ENCODE measurements around the gene ADAM8. TPM values are rescaled to one million over a fixed set of nuclear protein-coding genes. Genes with fewer than 3 reads are reported as not detected.
A peak's percentile ranks its signal among the peaks of the same experiment; 100 is the strongest.

The ADAM8 gene
- total and polyA plus RNA-seq, 2 of the 4 experiments (the other 2 are of a cell fraction) = under 0.01 to 0.74 TPM

DNA sequence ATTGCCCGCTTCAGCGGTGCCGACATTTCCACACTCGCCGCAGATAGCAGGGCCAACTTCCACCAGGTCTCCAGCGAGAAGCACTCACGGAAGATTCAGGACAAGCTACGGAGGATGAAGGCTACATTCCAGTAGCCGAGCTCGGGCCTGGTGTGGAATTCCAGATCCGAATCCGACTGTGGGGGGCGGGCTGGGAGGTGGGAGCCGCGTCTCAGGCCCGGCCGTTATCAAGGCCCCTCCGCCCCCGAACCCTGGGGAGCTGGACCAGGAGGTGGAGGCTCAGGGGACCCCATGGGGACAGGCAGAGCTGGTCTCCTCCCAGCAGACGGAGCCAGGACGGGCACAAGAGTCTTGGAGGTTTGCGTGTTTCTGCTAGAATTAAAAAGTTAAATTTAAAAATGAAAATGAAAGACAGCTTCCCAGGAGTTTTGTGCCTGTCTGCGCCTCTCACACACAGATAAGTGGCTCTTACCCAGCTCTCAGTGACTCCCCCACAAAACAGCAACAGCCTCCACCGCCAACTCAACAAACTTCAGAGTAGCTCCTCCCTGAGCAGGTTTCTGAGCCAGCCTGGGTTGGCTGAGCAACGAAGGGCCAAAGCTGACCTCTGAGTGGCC lies 51.8 kb downstream of the ADAM8 start:
- no peak overlapping the region for H3K14ac ChIP-seq (replicated peaks; ENCODE audit: low read depth, low read length)
- H3K36me3 ChIP-seq (ENCODE audit: control insufficient read depth, insufficient read depth, low read length) = no peaks in the 10 kb centered on the region
- in situ Hi-C loops (cut with MboI; ENCODE audit: low sequenced_read_pairs) = no loop called here
- H3K4me1 ChIP-seq (ENCODE audit: control insufficient read depth, insufficient read depth, low read length) = no peaks in the 10 kb centered on the region
- no peak overlapping the region for H4K5ac ChIP-seq (ENCODE audit: low read depth, low read length)
- no peak overlapping the region for H2BK15ac ChIP-seq (ENCODE audit: low read depth, low read length)
- intact Hi-C loops (cut with micrococcal nuclease) = no loop called here
- H3K9ac ChIP-seq (ENCODE audit: low read depth, low read length) = no peak overlapping the region
- no peak overlapping the region for H3K27ac ChIP-seq (ENCODE audit: insufficient read depth, low read length)
- H3K4me2 ChIP-seq (ENCODE audit: low read depth, low read length) = no peak overlapping the region
- no peak overlapping the region for H2BK120ac ChIP-seq (ENCODE audit: low read depth, low read length)
- TF ChIP-seq FOS (IDR thresholded peaks at IDR 0.05; ENCODE audit: low read depth, low read length) (no peak), NFE2L2 (IDR thresholded peaks at IDR 0.05; ENCODE audit: low read depth, low read length) (no peak), BHLHE40 (IDR thresholded peaks at IDR 0.05; ENCODE audit: low read depth, low read length) (no peak), RCOR1 (IDR thresholded peaks at IDR 0.05; ENCODE audit: insufficient replicate concordance, low read length) (no peak), MXI1 (IDR thresholded peaks at IDR 0.05; ENCODE audit: borderline replicate concordance, low read depth, low read length) (no peak), MAFK (IDR thresholded peaks at IDR 0.05; ENCODE audit: low read depth, low read length) (no peak)
- TF ChIP-seq, protein P1, sequence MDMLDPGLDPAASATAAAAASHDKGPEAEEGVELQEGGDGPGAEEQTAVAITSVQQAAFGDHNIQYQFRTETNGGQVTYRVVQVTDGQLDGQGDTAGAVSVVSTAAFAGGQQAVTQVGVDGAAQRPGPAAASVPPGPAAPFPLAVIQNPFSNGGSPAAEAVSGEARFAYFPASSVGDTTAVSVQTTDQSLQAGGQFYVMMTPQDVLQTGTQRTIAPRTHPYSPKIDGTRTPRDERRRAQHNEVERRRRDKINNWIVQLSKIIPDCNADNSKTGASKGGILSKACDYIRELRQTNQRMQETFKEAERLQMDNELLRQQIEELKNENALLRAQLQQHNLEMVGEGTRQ (IDR thresholded peaks at IDR 0.05; ENCODE audit: low read depth, low read length) = no peak
- H3K9me1 ChIP-seq (ENCODE audit: insufficient read depth, low read length) = no peaks in the 10 kb centered on the region
- H3K56ac ChIP-seq (ENCODE audit: extremely low read depth, insufficient read depth, low read length) = no peak overlapping the region
- no peak overlapping the region for H3K4ac ChIP-seq (ENCODE audit: low read depth, low read length)
- H3K18ac ChIP-seq (ENCODE audit: low read depth, low read length) = no peak overlapping the region
- H2BK5ac ChIP-seq (ENCODE audit: low read depth, low read length, poor library complexity, severe bottlenecking) = no peak overlapping the region
- H3K79me1 ChIP-seq (ENCODE audit: low read depth in 1 of 2, low read length in 2 of 2) = no peaks in the 10 kb centered on the region
- H4K20me1 ChIP-seq (ENCODE audit: insufficient read depth, low read length) = no peaks in the 10 kb centered on the region
- no peak overlapping the region for H2AK5ac ChIP-seq (ENCODE audit: low read depth, low read length)
- peak overlapping the region; percentile 34 for H2AFZ ChIP-seq (replicated peaks; ENCODE audit: low read length, poor library complexity)
- DNase-seq (no peak), ATAC-seq (ENCODE audit: low read depth) (no peak)
- no peak overlapping the region for H3K4me3 ChIP-seq (ENCODE audit: insufficient read depth, low read depth, low read length)
- H4K8ac ChIP-seq (ENCODE audit: low read depth in 2 of 2, low read length in 2 of 2) = no peak overlapping the region
- no peak overlapping the region for H2BK20ac ChIP-seq (ENCODE audit: low read depth, low read length)
- H4K91ac ChIP-seq (ENCODE audit: insufficient read depth, low read depth, low read length) = no peak overlapping the region
- H2AK9ac ChIP-seq (replicated peaks; ENCODE audit: low read depth, low read length, poor library complexity) = peak overlapping the region; percentile 37
- dilution Hi-C loops (cut with HindIII; ENCODE audit: low sequenced_read_pairs, unreplicated experiment) = no loop called here
- H3K23ac ChIP-seq (ENCODE audit: low read depth, low read length) = no peak overlapping the region
- no peaks in the 10 kb centered on the region for H3K9me3 ChIP-seq (ENCODE audit: control insufficient read depth, insufficient read depth, low read length)
- ChIA-PET POLR2A (ENCODE audit: unreplicated experiment) (interaction anchor here (0.6 kb wide), 1 partner anchor 100 kb away, joined by 5 read pairs; no protein-coding TSS in a partner anchor), CTCF (no interaction called here)
- H3K27me3 ChIP-seq (ENCODE audit: control insufficient read depth, insufficient read depth, low read length) = peaks cover 27% of the 10 kb centered on the region
- BruUV-seq (replicated peaks) = no TSS peak
- 78% methylated on average over 9 of the region's 25 CpGs; no CpG with 5 or more reads in 1 of the 2 experiments for WGBS, 2 experiments (ENCODE audit: extremely low coverage in 2 of 2, insufficient read length in 1 of 2)
